GM12878 (cell line): ENCODE measurements around the gene CHPT1. TPM values are rescaled to one million over a fixed set of nuclear protein-coding genes. Genes with fewer than 3 reads are reported as not detected.

Experiments
- GABPA ChIP-seq: IDR thresholded peaks from 2 replicates; pipeline ENCODE4 v1.6.1; 2014; ENCODE audit warnings: antibody characterized with exemption, low read depth, mild to moderate bottlenecking, inconsistent platforms
- MEF2A ChIP-seq: IDR thresholded peaks from 2 replicates; pipeline ENCODE4 v1.6.1; 2011; ENCODE audit warnings: low read depth, mild to moderate bottlenecking, low read length, moderate library complexity; ENCODE audit not compliant: insufficient read depth
- MEF2B ChIP-seq: fragments of 450-650 bp; IDR thresholded peaks from 2 replicates; pipeline ENCODE4 v1.6.1; 2018; ENCODE audit warnings: mild to moderate bottlenecking, moderate library complexity; ENCODE audit not compliant: partially characterized antibody, poor library complexity, severe bottlenecking
- POLR2A ChIP-seq: IDR thresholded peaks from 2 replicates; pipeline ENCODE4 v1.6.1; 2011; ENCODE audit warnings: low read depth, mild to moderate bottlenecking, low read length
- SMAD1 ChIP-seq: fragments of 450-650 bp; IDR thresholded peaks from 2 replicates; pipeline ENCODE4 v1.6.1; 2018; ENCODE audit warnings: mild to moderate bottlenecking, low read depth; ENCODE audit not compliant: partially characterized antibody
- SUPT20H ChIP-seq: IDR thresholded peaks from 2 replicates; pipeline ENCODE4 v1.6.1; 2011; ENCODE audit warnings: low read depth, mild to moderate bottlenecking, low read length, moderate library complexity, borderline replicate concordance; ENCODE audit not compliant: control insufficient read depth
- TARDBP ChIP-seq: IDR thresholded peaks from 2 replicates; pipeline ENCODE4 v1.6.1; 2016; ENCODE audit warnings: borderline replicate concordance
- ZNF207 ChIP-seq: fragments of 450-650 bp; IDR thresholded peaks from 2 replicates; pipeline ENCODE4 v1.6.1; 2014; ENCODE audit warnings: antibody characterized with exemption, mild to moderate bottlenecking, borderline replicate concordance
- polyA plus RNA-seq, 11 experiments: library from polyadenylated mRNA; depleted of rRNA in 4 of 11; unstranded in 6 of 11; stranded (reverse) in 5 of 11; fragments of >200 nt; fragmentation: Nextera tagmentation in 4 of 11; fragmentation: Illumina TruSeq in 1 of 11; extraction: Ambion mirVana in 4 of 11; extraction: Trizol in 1 of 11; gene quantifications; 1 replicate in 1 of 11; 2 replicates in 10 of 11; pipeline versions ENCODE4 v1.2.1 to v1.2.3, GENCODE V29; 2011 to 2016; ENCODE audit warnings: inconsistent platforms in 2 of 11, missing spikeins in 2 of 11, low read depth in 1 of 11
- total RNA-seq, 4 experiments: library from RNA; depleted of rRNA in 3 of 4; stranded (reverse); fragments of >200 nt in 3 of 4; fragmentation: Illumina TruSeq in 1 of 4; extraction: Trizol in 1 of 4; gene quantifications; 2 replicates each; pipeline versions ENCODE4 v1.2.1 to v1.2.3, GENCODE V29; 2013 to 2021
- TF ChIP-seq, protein P1 (sequence below): fragments of 450-650 bp; conservative IDR thresholded peaks from 2 replicates; pipeline ENCODE4 v1.6.1; 2017; ENCODE audit warnings: mild to moderate bottlenecking, moderate library complexity
- TF ChIP-seq, protein P2 (sequence below): fragments of 450-650 bp; IDR thresholded peaks from 2 replicates; pipeline ENCODE4 v1.6.1; 2017; ENCODE audit warnings: low read depth, mild to moderate bottlenecking, moderate library complexity
- TF ChIP-seq, protein P3 (sequence below): IDR thresholded peaks from 2 replicates; pipeline ENCODE4 v1.6.1; 2011; ENCODE audit warnings: borderline replicate concordance, low read depth, mild to moderate bottlenecking, moderate library complexity, low read length; ENCODE audit not compliant: insufficient read depth, poor library complexity, severe bottlenecking
- TF ChIP-seq, protein P4 (sequence below): fragments of 450-650 bp; IDR thresholded peaks from 2 replicates; pipeline ENCODE4 v1.6.1; 2017; ENCODE audit warnings: antibody characterized with exemption, mild to moderate bottlenecking, moderate library complexity

Gene CHPT1
- total and polyA plus RNA-seq, 10 of the 15 experiments (the other 5 are each of a cell fraction or from before 2014, with no cell fraction given) = 0.85 to 10.2 (median 3.9) TPM

DNA sequence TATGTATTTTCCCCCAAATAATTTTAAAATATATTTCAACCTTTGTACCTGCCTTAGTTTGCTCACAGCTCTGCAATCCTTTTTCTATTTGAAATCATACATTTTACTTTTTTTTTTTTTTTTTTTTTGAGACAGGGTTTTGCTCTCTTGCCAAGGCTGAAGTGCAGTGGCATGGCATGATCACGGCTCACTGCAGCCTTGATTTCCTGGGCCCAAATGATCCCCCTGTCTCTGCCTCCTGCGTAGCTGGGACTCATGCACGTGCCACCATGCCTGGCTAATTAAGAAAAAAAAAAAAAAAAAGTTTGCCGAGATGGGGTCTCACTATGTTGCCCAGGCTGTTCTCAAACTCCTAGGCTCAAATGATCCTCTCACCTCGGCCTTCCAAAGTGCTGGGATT lies 43.1 kb downstream of the CHPT1 start (continued):
- TF ChIP-seq, protein P1, sequence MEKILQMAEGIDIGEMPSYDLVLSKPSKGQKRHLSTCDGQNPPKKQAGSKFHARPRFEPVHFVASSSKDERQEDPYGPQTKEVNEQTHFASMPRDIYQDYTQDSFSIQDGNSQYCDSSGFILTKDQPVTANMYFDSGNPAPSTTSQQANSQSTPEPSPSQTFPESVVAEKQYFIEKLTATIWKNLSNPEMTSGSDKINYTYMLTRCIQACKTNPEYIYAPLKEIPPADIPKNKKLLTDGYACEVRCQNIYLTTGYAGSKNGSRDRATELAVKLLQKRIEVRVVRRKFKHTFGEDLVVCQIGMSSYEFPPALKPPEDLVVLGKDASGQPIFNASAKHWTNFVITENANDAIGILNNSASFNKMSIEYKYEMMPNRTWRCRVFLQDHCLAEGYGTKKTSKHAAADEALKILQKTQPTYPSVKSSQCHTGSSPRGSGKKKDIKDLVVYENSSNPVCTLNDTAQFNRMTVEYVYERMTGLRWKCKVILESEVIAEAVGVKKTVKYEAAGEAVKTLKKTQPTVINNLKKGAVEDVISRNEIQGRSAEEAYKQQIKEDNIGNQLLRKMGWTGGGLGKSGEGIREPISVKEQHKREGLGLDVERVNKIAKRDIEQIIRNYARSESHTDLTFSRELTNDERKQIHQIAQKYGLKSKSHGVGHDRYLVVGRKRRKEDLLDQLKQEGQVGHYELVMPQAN = no peak
- TF ChIP-seq, protein P2, sequence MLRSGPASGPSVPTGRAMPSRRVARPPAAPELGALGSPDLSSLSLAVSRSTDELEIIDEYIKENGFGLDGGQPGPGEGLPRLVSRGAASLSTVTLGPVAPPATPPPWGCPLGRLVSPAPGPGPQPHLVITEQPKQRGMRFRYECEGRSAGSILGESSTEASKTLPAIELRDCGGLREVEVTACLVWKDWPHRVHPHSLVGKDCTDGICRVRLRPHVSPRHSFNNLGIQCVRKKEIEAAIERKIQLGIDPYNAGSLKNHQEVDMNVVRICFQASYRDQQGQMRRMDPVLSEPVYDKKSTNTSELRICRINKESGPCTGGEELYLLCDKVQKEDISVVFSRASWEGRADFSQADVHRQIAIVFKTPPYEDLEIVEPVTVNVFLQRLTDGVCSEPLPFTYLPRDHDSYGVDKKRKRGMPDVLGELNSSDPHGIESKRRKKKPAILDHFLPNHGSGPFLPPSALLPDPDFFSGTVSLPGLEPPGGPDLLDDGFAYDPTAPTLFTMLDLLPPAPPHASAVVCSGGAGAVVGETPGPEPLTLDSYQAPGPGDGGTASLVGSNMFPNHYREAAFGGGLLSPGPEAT = no peak
- TF ChIP-seq ZNF207 = no peak
- TF ChIP-seq TARDBP = no peak
- TF ChIP-seq, protein P3, sequence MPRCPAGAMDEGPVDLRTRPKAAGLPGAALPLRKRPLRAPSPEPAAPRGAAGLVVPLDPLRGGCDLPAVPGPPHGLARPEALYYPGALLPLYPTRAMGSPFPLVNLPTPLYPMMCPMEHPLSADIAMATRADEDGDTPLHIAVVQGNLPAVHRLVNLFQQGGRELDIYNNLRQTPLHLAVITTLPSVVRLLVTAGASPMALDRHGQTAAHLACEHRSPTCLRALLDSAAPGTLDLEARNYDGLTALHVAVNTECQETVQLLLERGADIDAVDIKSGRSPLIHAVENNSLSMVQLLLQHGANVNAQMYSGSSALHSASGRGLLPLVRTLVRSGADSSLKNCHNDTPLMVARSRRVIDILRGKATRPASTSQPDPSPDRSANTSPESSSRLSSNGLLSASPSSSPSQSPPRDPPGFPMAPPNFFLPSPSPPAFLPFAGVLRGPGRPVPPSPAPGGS = no peak
- TF ChIP-seq SMAD1 = no peak
- TF ChIP-seq POLR2A = no peak
- TF ChIP-seq MEF2A = no peak
- no peak for TF ChIP-seq GABPA
- no peak for TF ChIP-seq MEF2B
- no peak for TF ChIP-seq SUPT20H
- TF ChIP-seq, protein P4, sequence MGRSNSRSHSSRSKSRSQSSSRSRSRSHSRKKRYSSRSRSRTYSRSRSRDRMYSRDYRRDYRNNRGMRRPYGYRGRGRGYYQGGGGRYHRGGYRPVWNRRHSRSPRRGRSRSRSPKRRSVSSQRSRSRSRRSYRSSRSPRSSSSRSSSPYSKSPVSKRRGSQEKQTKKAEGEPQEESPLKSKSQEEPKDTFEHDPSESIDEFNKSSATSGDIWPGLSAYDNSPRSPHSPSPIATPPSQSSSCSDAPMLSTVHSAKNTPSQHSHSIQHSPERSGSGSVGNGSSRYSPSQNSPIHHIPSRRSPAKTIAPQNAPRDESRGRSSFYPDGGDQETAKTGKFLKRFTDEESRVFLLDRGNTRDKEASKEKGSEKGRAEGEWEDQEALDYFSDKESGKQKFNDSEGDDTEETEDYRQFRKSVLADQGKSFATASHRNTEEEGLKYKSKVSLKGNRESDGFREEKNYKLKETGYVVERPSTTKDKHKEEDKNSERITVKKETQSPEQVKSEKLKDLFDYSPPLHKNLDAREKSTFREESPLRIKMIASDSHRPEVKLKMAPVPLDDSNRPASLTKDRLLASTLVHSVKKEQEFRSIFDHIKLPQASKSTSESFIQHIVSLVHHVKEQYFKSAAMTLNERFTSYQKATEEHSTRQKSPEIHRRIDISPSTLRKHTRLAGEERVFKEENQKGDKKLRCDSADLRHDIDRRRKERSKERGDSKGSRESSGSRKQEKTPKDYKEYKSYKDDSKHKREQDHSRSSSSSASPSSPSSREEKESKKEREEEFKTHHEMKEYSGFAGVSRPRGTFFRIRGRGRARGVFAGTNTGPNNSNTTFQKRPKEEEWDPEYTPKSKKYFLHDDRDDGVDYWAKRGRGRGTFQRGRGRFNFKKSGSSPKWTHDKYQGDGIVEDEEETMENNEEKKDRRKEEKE = no peak
